Esophagus muscularis mucosa (tissue), 4 donors: ENCODE data around the gene EVC. TPM values are rescaled to one million over a fixed set of nuclear protein-coding genes. Genes with fewer than 3 reads are reported as not detected.
"Not testable (repeated sequence)": the region's sequence is repeated elsewhere in the genome, so short reads cannot be mapped to it uniquely, and the experiment has no call there.

Source experiments
- DNase-seq: peaks from one replicate; pipeline ENCODE4 v3.0.0-alpha.2; 2017; ENCODE audit errors: extremely low spot score
- H3K27ac ChIP-seq, 4 donors: fragments of 200-600 bp; sonication (generic); replicated peaks in 1 of 4; 1 replicate in 3 of 4; 2 replicates in 1 of 4; pipeline ENCODE4 v1.5.1; 2016 to 2019; ENCODE audit warnings: mild to moderate bottlenecking in 1 of 4
- H3K27me3 ChIP-seq, 4 donors: fragments of 200-600 bp; sonication (generic); one replicate each; pipeline versions ENCODE4 v1.5.1 to v1.6.0; 2016 to 2019
- H3K36me3 ChIP-seq, 4 donors: fragments of 200-600 bp; sonication (generic); one replicate each; pipeline ENCODE4 v1.5.1; 2016 to 2019
- H3K4me1 ChIP-seq, 4 donors: fragments of 200-600 bp; sonication (generic); one replicate each; pipeline ENCODE4 v1.5.1; 2016 to 2019
- H3K4me3 ChIP-seq, 4 donors: fragments of 200-600 bp; sonication (generic); 1 replicate in 2 of 4; 2 replicates in 2 of 4; pipeline ENCODE4 v1.5.1; 2016 to 2019; ENCODE audit warnings: mild to moderate bottlenecking in 4 of 4, moderate library complexity in 1 of 4
- H3K9me3 ChIP-seq, 4 donors: fragments of 200-600 bp; sonication (generic); 1 replicate in 3 of 4; 2 replicates in 1 of 4; pipeline ENCODE4 v1.5.1; 2016 to 2019
- EP300 ChIP-seq: sonication (generic); formaldehyde crosslinking; IDR thresholded peaks from one replicate; pipeline ENCODE4 v1.6.1; 2017; ENCODE audit warnings: antibody characterized with exemption
- POLR2A ChIP-seq: fragments of 450-650 bp; IDR thresholded peaks from one replicate; pipeline ENCODE4 v1.6.1; 2017; ENCODE audit warnings: antibody characterized with exemption, moderate library complexity, mild to moderate bottlenecking, low read depth
- POLR2AphosphoS5 ChIP-seq, 2 donors: sonication (generic); formaldehyde crosslinking; IDR thresholded peaks; one replicate each; pipeline ENCODE4 v1.6.1; 2017; ENCODE audit warnings: antibody characterized with exemption in 2 of 2
- WGBS: methylation state at CpG from one replicate; pipeline ENCODE4 v1.1.5; 2018; 5-methylcytosine and 5-hydroxymethylcytosine counted together
- intact Hi-C: fragments of 100-400 bp; cut with DNase I; formaldehyde crosslinking; loops from one replicate; pipeline ENCODE4 v1.15.1; 2023
- total RNA-seq, 4 donors: library from RNA; depleted of rRNA; stranded (reverse); fragments of >200 nt; gene quantifications; one replicate each; pipeline versions ENCODE4 v1.1.0 to v1.2.1, GENCODE V29; 2016
- TF ChIP-seq, protein P1 (sequence below), 3 experiments: fragments of 200-600 bp in 2 of 3; fragments of 450-650 bp in 1 of 3; sonication (generic) in 2 of 3; IDR thresholded peaks; one replicate each; pipeline ENCODE4 v1.5.1; 2017 to 2019; ENCODE audit warnings: antibody characterized with exemption in 3 of 3, mild to moderate bottlenecking in 2 of 3, moderate library complexity in 1 of 3

The EVC gene
- total RNA-seq, 4 donors from 2014 or later: 25.7 to 59.6 (median 44.2) TPM

DNA sequence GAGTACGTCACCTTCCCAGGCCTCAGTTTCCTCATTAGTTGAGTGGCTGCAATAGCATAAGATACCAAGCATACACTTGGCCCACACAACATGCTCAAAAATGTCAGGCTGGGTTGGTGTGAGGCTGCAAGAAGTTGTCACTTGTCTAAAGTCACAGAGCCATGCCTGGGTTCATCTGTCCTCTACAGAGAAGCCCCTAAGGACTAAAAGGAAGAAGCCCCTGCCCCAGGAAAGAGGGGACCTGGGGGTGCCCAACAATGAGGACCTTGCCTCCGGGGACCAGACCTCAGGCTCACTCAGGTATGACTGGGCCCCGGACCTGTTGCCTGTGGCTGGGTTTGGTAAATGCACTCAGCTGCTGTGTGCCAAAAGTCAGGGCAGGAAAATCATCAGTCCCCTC is 99.2 kb downstream of the EVC start:
- H3K27ac ChIP-seq: no peak overlapping the region
- no peaks in the 10 kb centered on the region for H3K27me3 ChIP-seq
- intact Hi-C loops: loop anchor here (10.0 kb wide), 1 partner anchor 765 kb away; no protein-coding TSS in a partner anchor
- peaks cover 0 to 6% (median 2%) of the 10 kb centered on the region in 4 donors for H3K4me1 ChIP-seq
- TF ChIP-seq POLR2A (no peak), EP300 (no peak), POLR2AphosphoS5 (IDR thresholded peaks at IDR 0.05) (no peak)
- TF ChIP-seq, protein P1, sequence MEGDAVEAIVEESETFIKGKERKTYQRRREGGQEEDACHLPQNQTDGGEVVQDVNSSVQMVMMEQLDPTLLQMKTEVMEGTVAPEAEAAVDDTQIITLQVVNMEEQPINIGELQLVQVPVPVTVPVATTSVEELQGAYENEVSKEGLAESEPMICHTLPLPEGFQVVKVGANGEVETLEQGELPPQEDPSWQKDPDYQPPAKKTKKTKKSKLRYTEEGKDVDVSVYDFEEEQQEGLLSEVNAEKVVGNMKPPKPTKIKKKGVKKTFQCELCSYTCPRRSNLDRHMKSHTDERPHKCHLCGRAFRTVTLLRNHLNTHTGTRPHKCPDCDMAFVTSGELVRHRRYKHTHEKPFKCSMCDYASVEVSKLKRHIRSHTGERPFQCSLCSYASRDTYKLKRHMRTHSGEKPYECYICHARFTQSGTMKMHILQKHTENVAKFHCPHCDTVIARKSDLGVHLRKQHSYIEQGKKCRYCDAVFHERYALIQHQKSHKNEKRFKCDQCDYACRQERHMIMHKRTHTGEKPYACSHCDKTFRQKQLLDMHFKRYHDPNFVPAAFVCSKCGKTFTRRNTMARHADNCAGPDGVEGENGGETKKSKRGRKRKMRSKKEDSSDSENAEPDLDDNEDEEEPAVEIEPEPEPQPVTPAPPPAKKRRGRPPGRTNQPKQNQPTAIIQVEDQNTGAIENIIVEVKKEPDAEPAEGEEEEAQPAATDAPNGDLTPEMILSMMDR (IDR thresholded peaks at IDR 0.05): no peak
- 92% methylated on average over 3 of the region's 3 CpGs for WGBS
- no peak for DNase-seq
- H3K9me3 ChIP-seq: peaks cover 0 to 9% (median 0%) of the 10 kb centered on the region in 4 donors
- H3K4me3 ChIP-seq: no peak overlapping the region
- H3K36me3 ChIP-seq: peaks cover 22 to 96% (median 57%) of the 10 kb centered on the region in 4 donors

DNA sequence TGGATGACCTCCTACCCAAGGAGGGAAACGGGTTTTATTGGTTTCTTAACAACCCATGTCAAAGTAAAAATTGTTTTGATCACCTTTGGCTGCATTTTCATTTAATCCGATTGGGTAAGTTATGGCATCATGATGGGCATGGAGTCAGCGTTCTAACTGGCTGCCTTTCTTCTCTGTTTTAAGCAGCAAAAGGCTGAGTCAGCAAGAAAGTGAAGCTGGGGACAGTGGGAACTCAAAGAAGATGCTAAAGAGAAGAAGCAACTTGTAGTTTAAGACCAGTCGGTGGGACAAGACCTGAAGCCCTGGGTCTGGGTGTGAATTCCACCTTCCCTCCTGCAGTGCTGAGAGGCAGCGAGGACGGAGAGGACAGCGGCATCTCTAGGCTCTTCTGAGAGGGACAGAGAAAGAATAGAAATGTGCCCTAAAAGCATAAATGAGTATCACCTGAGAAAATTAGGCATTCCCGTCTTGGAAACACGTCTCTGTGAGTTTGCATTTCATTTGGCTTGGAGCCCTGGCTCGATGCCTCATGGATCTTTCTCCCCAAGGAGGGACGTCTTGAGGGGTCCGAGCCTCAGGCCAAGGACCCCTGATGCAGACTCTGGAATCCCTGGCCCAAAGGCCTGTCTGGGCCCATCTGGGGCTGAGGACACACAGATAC is 99.9 kb downstream of the EVC start:
- TF ChIP-seq EP300 (no peak), POLR2A (no peak), POLR2AphosphoS5 (IDR thresholded peaks at IDR 0.05) (no peak)
- TF ChIP-seq, protein P1 (IDR thresholded peaks at IDR 0.05): no peak
- DNase-seq: no peak
- H3K27ac ChIP-seq: no peak overlapping the region
- peaks cover 0 to 6% (median 2%) of the 10 kb centered on the region in 4 donors for H3K4me1 ChIP-seq
- intact Hi-C loops: loop anchor here (10.0 kb wide), 1 partner anchor 766 kb away; no protein-coding TSS in a partner anchor
- H3K4me3 ChIP-seq: no peak overlapping the region
- no peaks in the 10 kb centered on the region for H3K27me3 ChIP-seq
- peaks cover 22 to 96% (median 55%) of the 10 kb centered on the region in 4 donors for H3K36me3 ChIP-seq
- 87% methylated on average over 12 of the region's 12 CpGs for WGBS
- H3K9me3 ChIP-seq: peaks cover 0 to 9% (median 0%) of the 10 kb centered on the region in 4 donors

DNA sequence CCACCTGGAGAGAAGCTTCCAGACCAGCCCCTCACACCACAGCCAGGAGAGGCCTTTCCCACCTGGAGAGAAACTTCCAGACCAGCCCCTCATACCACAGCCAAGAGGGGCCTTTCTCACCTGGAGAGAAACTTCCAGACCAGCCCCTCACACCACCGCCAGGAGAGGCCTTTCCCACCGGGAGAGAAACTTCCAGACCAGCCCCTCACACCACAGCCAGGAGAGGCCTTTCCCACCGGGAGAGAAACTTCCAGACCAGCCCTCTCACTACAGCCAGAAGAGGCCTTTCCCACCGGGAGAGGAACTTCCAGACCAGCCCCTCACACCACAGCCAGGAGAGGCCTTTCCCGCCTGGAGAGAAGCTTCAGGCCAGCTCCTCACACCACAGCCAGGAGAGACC is 101.1 kb downstream of the EVC start:
- DNase-seq, H3K27ac ChIP-seq: not testable (repeated sequence)

DNA sequence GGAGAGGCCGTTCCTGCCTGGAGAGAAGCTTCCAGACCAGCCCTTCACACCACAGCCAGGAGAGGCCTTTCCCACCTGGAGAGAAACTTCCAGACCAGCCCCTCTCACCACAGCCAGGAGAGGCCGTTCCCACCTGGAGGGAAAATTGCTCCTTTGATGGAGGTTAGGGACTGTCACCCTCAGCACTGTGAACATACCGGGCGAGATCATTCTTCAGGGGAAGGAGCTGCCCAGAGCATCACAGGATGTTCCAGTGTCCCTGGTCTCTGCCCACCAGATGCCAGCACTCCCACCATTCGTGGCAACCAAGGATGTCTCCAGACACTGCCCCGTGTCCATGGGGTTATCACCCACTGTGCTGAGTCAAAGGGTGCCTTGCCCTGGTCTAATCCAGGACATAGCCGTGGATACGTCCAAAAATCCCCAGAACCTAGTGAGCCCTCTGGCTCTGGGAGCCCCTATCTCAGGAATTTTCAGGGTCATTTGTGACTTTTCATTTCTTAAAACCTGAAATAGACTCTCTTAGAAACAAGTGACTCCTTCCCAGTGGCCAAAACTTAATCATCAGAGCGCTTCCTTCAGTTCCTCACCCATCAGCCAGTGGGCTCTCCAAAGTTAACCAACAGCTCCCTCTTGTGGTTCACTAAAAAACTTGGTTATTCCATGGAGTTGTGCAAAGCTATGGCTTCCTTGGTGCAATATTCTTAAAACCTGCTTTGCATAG is 101.7 kb downstream of the EVC start:
- peaks cover 0 to 6% (median 2%) of the 10 kb centered on the region in 4 donors for H3K4me1 ChIP-seq
- TF ChIP-seq EP300: no peak
- no peak for TF ChIP-seq POLR2AphosphoS5 (IDR thresholded peaks at IDR 0.05)
- TF ChIP-seq, protein P1 (IDR thresholded peaks at IDR 0.05): peak; percentile 61 to 68 (median 66)
- TF ChIP-seq POLR2A: no peak
- intact Hi-C loops: loop anchor here (10.0 kb wide), 1 partner anchor 768 kb away; no protein-coding TSS in a partner anchor
- H3K36me3 ChIP-seq: peaks cover 22 to 96% (median 54%) of the 10 kb centered on the region in 4 donors
- no peaks in the 10 kb centered on the region for H3K27me3 ChIP-seq
- H3K9me3 ChIP-seq: peaks cover 0 to 9% (median 0%) of the 10 kb centered on the region in 4 donors
- whole genome bisulfite sequencing: 82% methylated on average over 9 of the region's 9 CpGs
- H3K4me3 ChIP-seq: no peak overlapping the region
- peak overlapping the region in 1 of 4 donors; percentile 55 for H3K27ac ChIP-seq
- no peak for DNase-seq

More for the DNA sequence above, 101.1 kb downstream of the EVC start:
- WGBS: 92% methylated on average over 4 of the region's 5 CpGs
- intact Hi-C loops: loop anchor here (10.0 kb wide), 1 partner anchor 767 kb away; no protein-coding TSS in a partner anchor
- H3K4me3 ChIP-seq, H3K27me3 ChIP-seq, H3K9me3 ChIP-seq, H3K4me1 ChIP-seq: not testable (repeated sequence)
- peaks cover 22 to 96% (median 55%) of the 10 kb centered on the region in 4 donors for H3K36me3 ChIP-seq

DNA sequence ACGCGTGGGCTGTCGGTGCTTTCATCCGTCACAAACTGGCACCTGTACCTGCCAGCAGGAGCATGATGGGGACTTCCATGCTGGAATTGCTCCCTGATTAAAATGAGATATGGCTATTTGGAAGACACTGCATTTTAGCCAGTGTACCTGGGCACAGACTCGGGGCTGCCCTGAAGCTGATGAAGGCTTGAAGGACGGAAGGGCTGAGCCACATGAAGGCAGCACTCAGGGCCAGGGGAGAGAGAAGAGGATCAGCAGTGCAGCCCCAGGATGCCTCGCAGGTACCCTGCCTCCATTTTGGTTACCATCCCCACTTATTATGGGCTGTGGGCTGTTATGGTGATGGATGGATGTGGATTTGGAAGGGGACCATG is 102.9 kb downstream of the EVC start:
- Histone ChIP-seq H3K4me3 (no peak overlapping the region), H3K36me3 (peaks cover 16 to 94% (median 50%) of the 10 kb centered on the region in 4 donors)
- intact Hi-C loops: loop anchor here (10.0 kb wide), 1 partner anchor 769 kb away; no protein-coding TSS in a partner anchor

More for the DNA sequence above, 102.9 kb downstream of the EVC start:
- Histone ChIP-seq H3K27me3 (no peaks in the 10 kb centered on the region), H3K9me3 (peaks cover 0 to 9% (median 0%) of the 10 kb centered on the region in 4 donors), H3K4me1 (no peaks in the 10 kb centered on the region), H3K27ac (no peak overlapping the region)
- 85% methylated on average over 6 of the region's 7 CpGs for WGBS
- no peak for TF ChIP-seq EP300
- no peak for DNase-seq
